C4-2B (cell line): ENCODE measurements around the gene SEPHS1.
A peak's percentile ranks its signal among the peaks of the same experiment; 100 is the strongest.

Experiments used
- H3K27ac ChIP-seq: fragments of 450-650 bp; 2 replicates; pipeline ENCODE4 v1.5.1; 2017
- CTCF ChIP-seq: fragments of 450-650 bp; conservative IDR thresholded peaks from 2 replicates; pipeline ENCODE4 v1.5.1; 2017; ENCODE audit warnings: mild to moderate bottlenecking
- ZFX ChIP-seq: fragments of 450-650 bp; IDR thresholded peaks from 2 replicates; pipeline ENCODE4 v1.6.1; 2017

Gene SEPHS1

DNA sequence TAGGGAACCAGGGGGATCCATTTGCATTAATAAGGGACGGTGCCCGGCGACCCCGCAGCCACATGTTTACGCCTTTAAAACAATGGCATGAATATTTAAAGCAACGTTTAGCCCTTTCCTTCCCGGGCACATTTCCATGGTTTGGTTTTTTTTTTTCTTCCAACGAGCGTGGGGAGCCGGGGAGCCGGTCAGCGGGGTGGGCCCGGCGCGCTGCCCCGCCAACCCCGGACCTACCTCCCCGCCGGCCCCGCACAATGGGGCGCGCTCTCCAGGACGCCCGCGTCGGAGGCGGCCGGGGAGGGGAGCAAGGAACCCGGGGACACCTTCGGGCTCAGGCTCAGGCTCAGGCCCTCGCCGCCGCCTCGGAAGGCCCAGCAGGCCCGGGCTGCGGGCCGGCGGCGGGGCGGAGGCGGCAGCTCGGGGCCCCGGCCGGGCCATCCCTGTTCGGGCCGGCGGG, 1.0 kb downstream of the SEPHS1 start:
- H3K27ac ChIP-seq = peak overlapping the region; percentile 98
- peak; percentile 96 for TF ChIP-seq ZFX
- no peak for TF ChIP-seq CTCF

- TF ChIP-seq ZFX = no peak
- H3K27ac ChIP-seq = peak overlapping the region; percentile 98
Observed at GRCh38 chr10:13346283-13347042, 1.6 kb downstream of the SEPHS1 start.

- H3K27ac ChIP-seq = no peak overlapping the region
- no peak for TF ChIP-seq ZFX
- no peak for TF ChIP-seq CTCF
Observed at GRCh38 chr10:13340626-13341376, 7.3 kb downstream of the SEPHS1 start.

DNA sequence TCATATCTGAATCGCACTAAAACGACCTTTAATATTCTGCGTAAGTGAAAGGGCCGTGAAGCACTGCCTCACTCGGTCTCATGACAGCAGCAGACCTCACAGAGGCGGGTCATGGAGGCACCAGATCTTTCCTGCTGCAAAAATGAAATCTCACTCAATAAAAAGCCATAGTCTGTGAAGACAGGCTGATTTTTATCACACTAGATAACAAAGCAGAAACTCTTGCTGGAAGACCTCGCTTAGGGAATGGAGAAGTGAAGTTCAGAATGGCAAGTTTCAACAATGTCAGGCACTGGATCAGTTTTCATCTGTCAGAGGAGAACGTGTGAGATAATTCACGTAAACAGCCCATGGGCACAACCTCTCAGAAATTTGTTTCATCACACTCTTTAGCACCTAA, 8.0 kb downstream of the SEPHS1 start:
- TF ChIP-seq ZFX = no peak
- TF ChIP-seq CTCF = no peak
- no peak overlapping the region for H3K27ac ChIP-seq

GRCh38 chr10:13338390-13339110, 9.5 kb downstream of the SEPHS1 start:
- no peak for TF ChIP-seq CTCF
- TF ChIP-seq ZFX = no peak
- H3K27ac ChIP-seq = no peak overlapping the region

- no peak overlapping the region for H3K27ac ChIP-seq
- no peak for TF ChIP-seq ZFX
- TF ChIP-seq CTCF = no peak
Observed at GRCh38 chr10:13337827-13338196, 10.3 kb downstream of the SEPHS1 start.

GRCh38 chr10:13337128-13337826, 10.8 kb downstream of the SEPHS1 start:
- no peak for TF ChIP-seq ZFX
- TF ChIP-seq CTCF = no peak
- no peak overlapping the region for H3K27ac ChIP-seq
